Measurements from ENCODE around the gene CHGA.

CHGA gene

DNA sequence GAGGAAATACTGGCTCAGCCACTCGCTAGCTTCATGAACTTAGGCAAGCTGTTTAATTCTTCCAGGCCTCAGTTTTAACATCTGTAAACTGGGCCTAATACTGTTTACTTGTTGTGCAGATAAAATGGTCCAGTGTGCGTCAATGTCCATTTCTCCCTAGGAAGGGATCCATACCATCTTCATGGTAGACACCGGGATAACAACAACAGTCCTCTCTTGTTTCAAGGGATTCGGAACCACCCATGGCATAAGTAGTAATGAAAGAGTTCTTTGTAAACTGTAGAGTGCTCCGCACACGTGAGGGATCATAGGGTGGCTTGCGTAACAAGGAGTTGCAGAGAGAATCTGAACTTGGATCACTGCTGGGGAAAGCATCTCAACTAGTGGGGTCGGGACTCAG is 17.3 kb upstream of the CHGA start:
- no peak for DNase-seq (ENCODE audit: low spot score)

DNA sequence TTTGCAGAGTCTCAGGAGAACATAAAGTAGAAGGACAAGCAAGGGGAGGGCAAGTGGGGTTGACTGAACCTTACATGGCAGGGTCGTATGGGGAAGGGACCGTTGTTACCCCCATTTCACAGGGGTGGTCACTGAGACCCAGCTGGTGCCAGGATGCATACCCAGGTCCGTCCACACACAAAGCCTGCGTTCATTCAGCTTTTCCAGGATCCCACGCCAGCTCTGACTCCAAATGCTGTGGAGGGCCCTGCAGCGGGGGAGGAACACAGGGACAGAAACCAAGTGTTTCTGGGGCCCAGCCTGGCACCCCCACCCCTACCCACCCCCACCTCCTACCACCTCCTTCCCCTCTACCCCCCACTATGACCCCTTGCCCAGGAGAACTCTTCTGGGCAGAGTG is 16.5 kb upstream of the CHGA start:
- no peak for DNase-seq (ENCODE audit: low spot score)

DNA sequence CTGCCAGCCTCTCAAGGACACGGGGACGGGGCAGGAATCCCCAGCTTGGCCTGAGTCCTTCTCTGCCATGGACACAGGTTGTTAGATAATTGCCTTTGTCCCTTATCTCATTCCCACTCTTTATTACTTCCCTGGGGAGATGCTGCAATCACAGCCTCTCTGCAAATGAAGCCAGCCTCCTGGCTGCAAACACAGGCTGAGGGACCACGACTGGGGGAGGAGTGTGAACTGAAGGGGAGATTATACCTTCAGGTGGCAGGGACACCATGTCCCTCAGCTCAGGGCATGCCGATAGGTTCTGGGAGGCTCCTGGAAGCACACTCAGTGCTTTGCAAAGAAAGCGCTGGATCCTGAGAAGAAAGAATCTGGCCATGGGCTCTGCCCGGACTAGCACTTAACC is 16.1 kb upstream of the CHGA start:
- DNase-seq (ENCODE audit: low spot score) = no peak

DNA sequence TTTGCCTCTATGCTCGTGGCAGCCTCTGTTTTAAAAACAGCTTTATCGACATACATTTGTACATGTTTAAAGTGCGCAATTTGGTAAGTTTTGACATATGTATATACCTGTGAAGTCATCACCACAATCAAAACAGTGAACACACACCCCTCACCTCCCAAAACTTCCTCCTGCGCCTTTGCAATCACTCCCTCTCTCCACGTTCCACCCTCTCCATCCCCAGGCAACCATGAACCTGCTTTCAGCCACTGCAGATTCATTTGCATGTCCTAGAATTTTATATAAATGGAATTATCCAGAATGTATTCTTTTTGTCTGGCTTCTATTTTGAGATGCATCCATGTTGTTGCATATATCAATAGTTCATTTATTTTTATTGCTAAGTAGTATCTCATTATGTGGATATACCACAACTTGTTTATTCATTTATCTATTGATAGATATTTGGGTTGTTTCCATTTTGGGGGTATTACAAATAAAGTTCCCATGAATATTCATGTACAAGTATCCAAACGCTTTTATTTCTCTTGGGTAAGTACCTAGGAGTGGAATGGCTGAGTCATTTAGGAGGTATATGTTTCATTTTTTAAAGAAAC is 15.5 kb upstream of the CHGA start:
- no peak for DNase-seq (ENCODE audit: low spot score)

DNA sequence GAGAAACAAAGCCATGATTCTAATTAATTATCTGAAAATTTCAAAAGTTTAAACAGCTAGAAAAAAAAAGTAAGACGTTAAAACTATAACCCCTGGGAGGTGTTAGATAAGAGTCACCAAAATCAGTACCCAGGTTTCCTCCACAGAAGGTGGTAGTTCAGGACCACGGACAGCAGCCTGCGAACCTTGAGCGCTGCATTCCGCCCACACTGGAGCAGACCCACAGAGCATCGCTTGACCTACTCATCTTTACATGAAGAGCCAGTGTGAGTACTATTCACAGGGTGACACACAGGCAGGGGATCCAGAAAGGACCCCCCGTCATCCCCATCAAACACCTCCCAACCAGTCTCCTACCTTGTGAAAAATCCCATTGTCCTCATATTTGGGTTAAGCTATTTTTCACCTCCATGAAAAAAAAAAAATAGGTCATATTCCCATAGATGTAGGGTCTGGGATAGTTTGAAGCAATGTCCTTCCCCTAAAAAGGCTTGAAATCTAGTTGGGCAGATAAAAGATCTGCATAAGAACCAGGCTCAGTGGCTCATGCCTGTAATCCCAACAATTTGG is 8.8 kb upstream of the CHGA start:
- peak; percentile 72 for DNase-seq (ENCODE audit: low spot score)

DNA sequence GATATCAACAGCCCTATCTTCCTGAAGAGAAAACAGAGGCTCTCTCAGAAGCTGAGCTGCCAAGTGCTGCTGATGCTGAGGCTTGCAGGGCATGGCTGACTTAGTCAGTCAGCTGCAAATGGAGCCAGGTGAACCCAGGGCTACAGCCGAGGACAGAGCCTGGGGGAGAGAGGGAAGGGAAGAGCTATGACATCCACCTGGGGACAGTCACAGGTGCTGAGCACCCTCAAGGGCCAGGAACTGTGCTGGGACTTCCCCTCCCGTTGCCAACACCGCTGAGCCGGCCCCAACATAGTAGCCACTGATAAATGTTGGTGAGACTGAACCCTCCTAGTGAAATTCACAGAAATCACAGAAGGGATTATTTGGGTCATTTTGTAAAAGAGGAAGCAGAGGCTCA is 6.7 kb upstream of the CHGA start:
- no peak for DNase-seq (ENCODE audit: low spot score)

DNA sequence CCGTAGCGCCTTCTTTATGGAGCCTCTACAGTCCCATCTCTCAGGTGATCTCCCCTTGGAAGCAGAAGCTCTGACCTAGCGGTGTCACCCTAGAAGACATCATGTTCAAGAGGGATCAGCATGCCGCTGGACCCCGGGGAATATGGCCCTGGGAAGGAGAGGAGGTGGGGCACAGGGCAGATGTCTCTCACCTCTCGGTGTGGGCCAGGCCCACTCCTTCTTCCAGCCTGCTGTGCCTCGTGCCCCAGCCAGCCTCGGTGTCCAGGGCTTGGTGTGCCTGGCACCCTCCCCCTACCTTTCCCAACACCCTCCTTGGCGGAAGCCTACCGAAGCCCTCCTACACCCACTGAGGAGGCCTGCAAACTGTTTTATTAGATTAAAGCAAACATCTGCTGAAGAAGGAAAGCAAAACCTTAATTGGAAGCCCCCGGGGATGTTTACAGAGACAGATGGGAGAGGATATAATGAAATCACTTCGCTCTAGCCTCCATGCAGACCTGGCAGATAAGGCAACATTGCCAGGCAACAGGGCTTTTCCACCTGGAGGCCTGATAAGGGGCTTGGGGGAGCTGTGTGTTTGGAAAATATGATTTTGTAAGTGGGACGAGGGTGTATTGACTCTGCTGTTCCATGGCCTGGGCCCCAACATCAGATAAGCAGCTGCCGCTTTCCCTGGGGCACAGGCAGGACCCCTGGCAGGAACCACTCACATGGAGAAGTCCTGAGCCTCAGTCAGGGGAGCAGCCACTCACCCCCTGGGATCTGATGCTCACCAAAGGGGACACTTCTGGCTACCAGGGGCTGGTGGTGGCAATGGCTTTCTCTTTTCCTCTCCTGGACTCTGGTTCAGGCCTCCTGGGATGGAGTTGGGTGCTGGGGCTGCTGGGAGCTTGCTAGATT is 5.7 kb upstream of the CHGA start:
- DNase-seq (ENCODE audit: low spot score) = no peak

DNA sequence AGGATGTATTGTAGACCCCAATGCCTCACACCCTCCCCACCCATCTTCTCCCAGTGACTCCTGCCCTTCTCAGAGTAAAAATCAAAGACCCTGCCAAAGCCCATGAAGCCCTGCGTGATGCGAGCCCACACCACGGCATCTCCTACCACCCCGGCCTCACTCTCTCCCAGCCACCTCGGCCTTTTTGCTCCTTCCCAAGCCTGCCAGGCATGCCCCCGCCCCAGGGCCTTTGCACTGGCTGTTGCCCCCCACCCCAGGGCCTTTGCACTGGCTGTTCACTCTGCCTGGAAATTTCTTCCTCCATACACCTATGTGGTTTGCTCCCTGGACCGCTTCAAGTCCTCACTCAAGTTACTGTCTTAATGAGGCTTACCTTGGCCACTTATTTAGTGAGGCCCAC is 5.0 kb upstream of the CHGA start:
- no peak for DNase-seq (ENCODE audit: low spot score)

DNA sequence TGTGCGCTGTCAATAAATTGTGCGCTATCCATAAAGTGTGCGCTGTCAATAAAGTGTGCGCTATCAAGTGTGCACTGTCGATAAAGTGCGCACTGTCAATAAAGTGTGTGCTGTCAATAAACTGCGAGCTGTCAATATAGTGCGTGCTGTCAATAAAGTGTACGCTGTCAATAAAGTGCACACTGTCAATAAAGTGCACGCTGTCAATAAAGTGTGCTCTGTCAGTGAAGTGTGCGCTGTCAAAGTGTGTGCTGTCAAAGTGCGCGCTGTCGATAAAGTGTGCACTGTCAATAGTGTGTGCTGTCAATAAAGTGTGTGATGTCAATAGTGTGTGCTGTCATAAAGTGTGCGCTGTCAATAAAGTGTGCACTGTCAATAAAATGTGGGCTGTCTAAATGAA is 2.9 kb upstream of the CHGA start:
- DNase-seq (ENCODE audit: low spot score) = no peak

DNA sequence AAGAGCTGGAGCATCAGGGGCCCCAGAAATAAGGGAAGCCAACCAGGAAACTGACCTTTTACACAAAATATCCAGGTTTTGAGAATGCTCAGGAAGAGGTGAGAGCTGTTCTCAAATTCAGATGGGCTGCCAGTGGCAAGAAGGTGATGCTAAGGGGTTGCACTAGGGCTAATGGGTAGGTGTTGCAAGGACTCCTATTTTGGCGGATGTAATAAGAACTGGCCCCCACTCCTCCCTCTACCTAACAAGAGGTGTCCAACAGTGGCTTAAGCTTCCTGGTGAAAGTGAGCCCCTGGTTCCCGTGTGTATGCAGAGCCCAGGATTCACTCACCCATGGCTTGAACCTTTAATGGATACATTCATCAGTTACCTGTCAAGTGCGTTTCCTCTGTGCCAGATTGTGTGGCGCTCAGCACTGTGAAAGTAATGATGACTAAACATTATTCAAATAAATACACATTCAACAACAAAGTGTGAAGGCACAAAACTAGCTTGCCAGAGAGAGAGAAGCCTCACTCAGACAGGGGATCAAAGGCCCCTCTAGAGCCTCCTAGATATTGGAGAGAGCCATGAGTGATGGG is 705 bp upstream of the CHGA start:
- no peak for DNase-seq (ENCODE audit: low spot score)

DNA sequence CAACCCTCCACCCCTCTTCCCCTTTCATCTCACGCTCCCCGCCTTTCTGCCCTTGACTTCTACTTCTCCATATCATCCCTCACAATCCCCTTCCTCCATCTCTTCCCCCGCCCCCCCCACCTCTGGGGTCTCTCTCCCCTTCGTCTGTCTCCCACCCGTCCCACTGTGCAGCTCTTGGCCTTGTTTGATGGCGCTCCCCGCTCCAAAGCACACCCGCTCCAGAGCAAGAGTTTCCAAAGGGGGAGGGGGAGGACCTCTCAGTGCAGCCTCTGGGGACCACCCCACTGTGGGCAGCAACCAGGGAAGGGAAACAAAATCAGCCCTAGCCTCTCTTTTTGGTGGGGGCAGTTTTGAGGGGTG is 774 bp downstream of the CHGA start:
- DNase-seq (ENCODE audit: low spot score) = no peak

DNA sequence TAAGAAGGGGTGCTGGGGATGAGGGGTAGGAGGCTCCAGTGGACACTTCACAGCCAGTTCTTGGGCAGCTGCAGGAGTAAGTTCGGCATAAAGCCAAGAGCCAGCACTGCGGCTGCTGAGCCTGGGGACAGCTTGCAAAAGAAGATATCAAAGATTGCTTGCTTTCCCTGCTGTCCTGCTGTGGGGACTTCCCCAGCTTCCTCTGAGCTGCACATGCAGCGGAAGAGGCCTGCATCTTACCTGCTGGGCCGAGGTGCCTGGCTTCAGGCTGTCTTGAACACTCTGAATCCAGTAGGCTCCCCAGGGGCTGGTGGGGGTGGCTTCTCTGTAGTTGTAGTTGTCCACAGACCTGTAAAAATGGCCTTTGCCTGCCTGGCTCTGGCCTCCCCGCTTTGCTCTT is 1.3 kb downstream of the CHGA start:
- no peak for DNase-seq (ENCODE audit: low spot score)

DNA sequence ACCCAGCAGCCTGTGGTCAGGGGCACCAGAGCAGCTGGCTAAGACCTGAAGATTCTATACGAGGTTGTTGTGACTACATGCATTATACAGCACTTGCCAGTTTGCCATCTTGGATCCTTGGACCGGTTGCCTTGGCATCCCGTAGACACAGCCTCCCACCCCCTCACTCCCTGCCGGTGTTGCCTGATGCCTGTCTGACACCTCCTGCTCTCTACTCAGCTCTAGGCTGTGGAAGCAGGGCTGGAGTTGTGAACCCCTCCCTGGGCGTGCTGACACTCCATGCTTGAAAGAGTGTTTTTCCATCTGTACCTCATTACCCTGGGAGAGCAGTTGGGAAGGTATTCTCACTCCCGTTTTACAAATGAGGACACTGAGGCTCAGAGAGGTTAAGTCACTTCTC is 2.5 kb downstream of the CHGA start:
- DNase-seq (ENCODE audit: low spot score) = no peak

DNA sequence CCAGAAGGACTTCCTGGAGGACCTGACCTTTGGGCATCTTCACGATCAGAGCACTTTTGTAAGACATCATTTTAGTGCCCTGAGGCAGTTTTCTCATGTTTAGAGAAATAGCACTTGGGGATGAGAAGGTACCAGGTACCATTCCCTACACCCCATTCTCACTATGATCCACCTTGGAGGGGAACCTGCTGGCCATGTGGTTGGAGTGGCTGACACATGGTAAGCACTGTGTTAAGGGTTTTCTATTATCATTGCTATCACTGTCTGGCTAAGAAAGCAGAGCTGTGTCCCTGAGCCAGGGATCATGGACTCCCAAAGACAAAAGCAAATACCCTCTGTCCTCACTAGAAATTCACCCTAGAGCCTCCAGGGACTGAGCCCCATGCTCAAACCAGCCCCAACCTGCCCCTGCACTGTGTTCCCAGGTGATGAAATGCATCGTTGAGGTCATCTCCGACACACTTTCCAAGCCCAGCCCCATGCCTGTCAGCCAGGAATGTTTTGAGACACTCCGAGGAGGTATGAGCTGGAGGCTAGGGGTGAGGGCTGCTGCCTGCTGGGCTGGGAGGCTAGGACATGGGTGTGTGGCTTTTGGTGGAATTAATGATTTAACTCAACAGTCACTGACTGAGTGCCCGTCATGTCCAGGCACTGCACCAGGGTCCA is 3.4 kb downstream of the CHGA start:
- no peak for DNase-seq (ENCODE audit: low spot score)

DNA sequence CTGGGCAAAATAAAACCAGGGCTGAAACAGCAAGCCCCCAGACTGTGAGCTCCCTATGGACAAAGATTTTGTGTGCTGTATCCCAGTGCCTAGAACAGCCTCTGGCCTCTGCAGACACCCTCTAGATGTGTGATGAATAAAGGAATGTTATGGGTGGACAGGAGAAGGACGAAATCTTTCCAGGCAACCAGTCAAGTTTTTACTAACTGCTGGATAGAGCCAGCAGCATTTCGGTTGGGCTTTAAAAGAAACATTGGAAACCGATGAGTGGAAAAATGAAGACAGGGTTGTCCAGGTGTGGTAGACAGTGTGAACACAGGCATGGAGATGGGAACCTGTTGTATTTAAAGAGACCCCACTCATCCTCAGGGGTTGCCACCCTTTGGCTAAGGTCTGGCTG is 4.0 kb downstream of the CHGA start:
- DNase-seq (ENCODE audit: low spot score) = no peak

DNA sequence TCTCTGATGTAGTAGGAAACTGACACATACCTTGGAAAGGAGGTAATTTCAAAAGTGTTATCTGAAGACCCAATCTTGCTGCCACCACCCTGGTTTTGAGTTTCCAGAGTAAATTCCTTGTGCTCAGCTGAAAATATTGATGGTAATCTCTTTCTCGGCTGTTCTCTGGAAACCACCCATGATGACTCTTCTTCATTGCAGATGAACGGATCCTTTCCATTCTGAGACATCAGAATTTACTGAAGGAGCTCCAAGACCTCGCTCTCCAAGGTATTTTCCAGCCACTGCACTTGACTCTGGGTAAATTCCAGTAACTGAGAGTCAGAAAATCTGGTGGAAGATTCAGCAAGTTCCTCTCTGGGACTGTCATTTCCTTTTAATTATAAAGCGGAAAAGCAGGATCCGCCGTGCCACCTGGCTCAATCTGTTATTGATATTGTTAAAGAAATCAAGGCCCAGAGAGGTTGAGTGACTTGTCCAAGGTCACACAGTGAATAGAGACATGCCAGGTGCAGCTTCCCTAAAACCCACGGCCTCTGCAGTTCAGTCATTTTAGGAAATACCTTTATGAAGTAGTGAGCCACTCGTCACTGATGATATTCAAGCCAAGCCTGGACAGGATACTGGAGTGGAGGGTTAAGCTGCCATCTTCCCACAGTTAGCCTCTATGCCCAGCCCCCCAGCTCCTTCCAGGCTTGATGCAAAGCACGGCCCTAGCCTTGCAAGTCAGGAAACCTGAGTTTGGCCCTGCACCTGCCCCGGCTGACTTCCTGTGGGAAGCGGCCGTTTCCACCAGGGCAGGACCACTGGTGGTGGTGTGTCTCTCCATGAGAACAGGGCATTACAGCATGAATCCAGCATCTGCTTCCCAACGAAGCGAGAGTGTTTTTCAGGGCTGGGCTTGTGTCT is 4.7 kb downstream of the CHGA start:
- DNase-seq (ENCODE audit: low spot score) = no peak

DNA sequence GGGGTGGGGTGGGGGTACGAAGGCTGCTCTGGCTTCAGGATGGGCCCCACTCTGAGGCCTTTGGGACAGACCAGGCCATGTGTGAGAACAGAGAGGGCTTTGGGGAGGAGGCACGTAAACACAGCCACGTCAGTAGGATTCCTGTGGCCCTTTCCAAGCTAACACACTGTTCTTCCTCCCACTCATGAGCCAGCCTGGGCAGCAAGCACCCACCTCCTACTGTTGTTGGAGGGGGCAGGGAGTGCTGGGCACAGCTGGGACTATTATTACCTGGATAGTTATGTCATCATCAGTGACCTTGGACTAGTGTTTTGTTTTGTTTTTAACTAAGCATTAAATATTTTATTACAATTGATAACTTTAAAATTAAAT is 5.3 kb downstream of the CHGA start:
- DNase-seq (ENCODE audit: low spot score) = no peak

DNA sequence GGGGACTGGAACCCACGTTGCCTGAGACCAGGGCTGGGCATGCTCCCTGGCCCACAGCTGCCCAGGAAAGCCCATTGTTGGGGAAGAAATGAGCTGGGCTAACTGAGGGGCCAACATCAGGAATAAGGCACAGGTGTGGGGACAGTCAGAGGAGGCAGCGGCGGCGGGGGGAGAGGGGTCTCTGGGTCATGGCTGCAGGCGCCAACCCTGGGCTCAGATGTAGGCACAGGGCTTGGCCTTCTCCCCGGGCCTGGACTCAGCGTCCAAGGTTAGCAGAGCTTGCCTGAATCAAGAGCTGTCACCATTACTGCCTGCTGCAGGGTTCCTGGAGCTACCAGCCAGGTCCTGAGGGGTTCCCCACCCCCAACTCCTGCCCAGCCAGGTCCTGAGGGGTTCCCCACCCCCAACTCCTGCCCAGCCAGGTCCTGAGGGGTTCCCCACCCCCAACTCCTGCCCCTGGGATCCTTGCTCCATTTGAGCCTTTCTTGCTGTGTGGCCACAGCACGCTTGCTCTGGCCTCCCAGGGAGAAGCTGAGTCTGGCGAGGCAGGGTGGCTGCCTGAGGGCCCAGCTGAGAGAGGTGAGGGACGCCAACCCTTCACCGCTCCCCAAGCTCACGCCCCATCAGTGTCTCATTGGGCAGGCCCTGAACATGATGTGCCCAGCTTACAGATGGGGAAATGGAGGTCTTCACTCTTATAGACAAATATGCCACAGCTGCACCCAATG is 6.2 kb downstream of the CHGA start:
- no peak for DNase-seq (ENCODE audit: low spot score)

DNA sequence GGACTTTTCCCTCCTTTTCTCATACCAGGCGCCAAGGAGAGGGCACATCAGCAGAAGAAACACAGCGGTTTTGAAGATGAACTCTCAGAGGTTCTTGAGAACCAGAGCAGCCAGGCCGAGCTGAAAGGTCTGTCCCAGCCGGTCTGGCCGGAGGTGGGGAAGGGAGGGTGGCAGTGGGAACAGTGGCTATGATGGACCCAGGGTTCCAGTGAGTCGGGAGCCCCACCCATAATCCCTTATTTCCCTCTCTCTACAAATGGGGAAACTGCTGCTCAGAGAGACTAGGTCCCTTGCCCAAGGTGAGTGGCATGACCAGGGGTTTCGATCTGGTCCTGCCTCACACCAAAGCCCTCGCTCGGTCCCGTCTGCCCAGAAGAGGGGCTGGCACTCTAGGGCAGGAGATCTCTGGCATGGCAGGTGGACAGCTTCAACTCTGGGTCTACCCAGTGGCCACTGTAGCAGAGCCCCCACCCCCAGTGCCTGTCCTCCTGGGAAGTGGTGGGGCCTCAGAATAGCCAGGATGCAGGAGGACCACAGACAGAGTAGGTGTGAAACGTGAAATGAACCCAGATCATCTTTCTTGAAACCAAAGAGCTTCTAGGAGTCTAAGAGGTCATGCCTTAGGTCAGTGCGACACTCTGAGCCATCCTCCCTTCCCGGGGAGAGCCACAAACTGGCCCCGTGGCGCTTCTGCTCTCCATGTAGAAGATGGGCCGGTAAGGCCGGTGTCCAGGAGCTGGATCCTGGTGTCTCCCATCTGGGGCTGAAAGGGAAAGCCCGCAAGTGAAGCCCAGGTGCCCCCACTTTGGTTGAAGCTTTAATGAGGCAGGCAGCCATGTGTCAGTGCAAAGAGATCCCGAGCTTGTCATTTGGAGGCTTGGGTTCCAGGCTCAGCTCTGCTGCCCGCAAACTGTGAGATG is 7.0 kb downstream of the CHGA start:
- no peak for DNase-seq (ENCODE audit: low spot score)
